Stomach (tissue), 9 donors: ENCODE measurements around the gene PTPRT. TPM values are rescaled to one million over a fixed set of nuclear protein-coding genes. Genes with fewer than 3 reads are reported as not detected.
"Not testable (repeated sequence)": the region's sequence is repeated elsewhere in the genome, so short reads cannot be mapped to it uniquely, and the experiment has no call there.

Experiments used
- DNase-seq, 2 donors: peaks; one replicate each; pipeline versions ENCODE4 v3.0.0 to v3.0.0-alpha.2; 2013 to 2019
- H3K27ac ChIP-seq, 5 donors: fragments of 200-600 bp in 4 of 5; sonication (generic) in 4 of 5; one replicate each; pipeline ENCODE4 v1.5.1; 2013 to 2019; ENCODE audit warnings: mild to moderate bottlenecking in 1 of 5, moderate library complexity in 1 of 5
- H3K27me3 ChIP-seq, 3 donors: fragments of 200-600 bp; sonication (generic); one replicate each; pipeline ENCODE4 v1.5.1; 2017 to 2019; ENCODE audit warnings: mixed run types in 1 of 3
- H3K36me3 ChIP-seq, 4 donors: fragments of 200-600 bp; sonication (generic); 1 replicate in 3 of 4; 2 replicates in 1 of 4; pipeline ENCODE4 v1.5.1; 2016 to 2019
- H3K4me1 ChIP-seq, 4 donors: fragments of 200-600 bp; sonication (generic); one replicate each; pipeline ENCODE4 v1.5.1; 2016 to 2019
- H3K4me3 ChIP-seq, 4 donors: fragments of 200-600 bp; sonication (generic) in 3 of 4; one replicate each; pipeline ENCODE4 v1.5.1; 2016 to 2019; ENCODE audit warnings: mild to moderate bottlenecking in 1 of 4
- H3K9me3 ChIP-seq, 4 donors: fragments of 200-600 bp; sonication (generic); one replicate each; pipeline ENCODE4 v1.5.1; 2016 to 2019
- EP300 ChIP-seq: sonication (generic); formaldehyde crosslinking; IDR thresholded peaks from one replicate; pipeline ENCODE4 v1.6.1; 2017; ENCODE audit warnings: antibody characterized with exemption
- POLR2A ChIP-seq, 4 donors: fragments of 450-650 bp; IDR thresholded peaks; one replicate each; pipeline ENCODE4 v1.6.1; 2016; ENCODE audit warnings: antibody characterized with exemption in 4 of 4, control low read depth in 2 of 4, mild to moderate bottlenecking in 1 of 4, moderate library complexity in 1 of 4
- POLR2AphosphoS5 ChIP-seq, 3 donors: sonication (generic); formaldehyde crosslinking; IDR thresholded peaks; one replicate each; pipeline ENCODE4 v1.6.1; 2016; ENCODE audit warnings: antibody characterized with exemption in 3 of 3
- WGBS, 5 donors: extraction: QIAGEN DNeasy Blood & Tissue Kit in 3 of 5; methylation state at CpG; one replicate each; pipeline versions ENCODE4 v1.1.5 to v1.1.7; 2013 to 2018; 5-methylcytosine and 5-hydroxymethylcytosine counted together
- intact Hi-C: fragments of 100-400 bp; cut with DNase I; formaldehyde crosslinking; loops from one replicate; pipeline ENCODE4 v1.15.1; 2023; ENCODE audit warnings: low total_unique reads
- polyA plus RNA-seq, 3 donors: library from polyadenylated mRNA; stranded (reverse); fragments of 200-250 nt; gene quantifications; one replicate each; pipeline ENCODE4 v1.2.3, GENCODE V29; 2013
- total RNA-seq, 5 donors: library from RNA; depleted of rRNA; stranded (reverse); fragments of >200 nt; gene quantifications; one replicate each; pipeline versions ENCODE4 v1.1.0 to v1.2.3, GENCODE V29; 2014 to 2016
- TF ChIP-seq, protein P1 (sequence below), 7 experiments: fragments of 450-650 bp in 4 of 7; fragments of 200-600 bp in 3 of 7; sonication (generic) in 3 of 7; IDR thresholded peaks; one replicate each; pipeline ENCODE4 v1.5.1; 2016 to 2019; ENCODE audit warnings: antibody characterized with exemption in 7 of 7, control low read depth in 2 of 7, mild to moderate bottlenecking in 1 of 7
- donor health status: healthy with polysubstance abuse.
- donor health status: Bipolar disorder and iron deficiency.
- donor health status: healthy.

PTPRT gene
- total and polyA plus RNA-seq, 8 donors: 0.05 to 11.6 (median 1.7) TPM; not detected in 2

- Histone ChIP-seq H3K4me3 (no peak overlapping the region), H3K27me3 (peaks cover 0 to 6% (median 0%) of the 10 kb centered on the region in 3 donors), H3K36me3 (no peaks in the 10 kb centered on the region), H3K27ac (no peak overlapping the region), H3K4me1 (no peaks in the 10 kb centered on the region), H3K9me3 (no peaks in the 10 kb centered on the region)
- intact Hi-C loops: no loop called here
- DNase-seq: no peak
- WGBS, 5 donors: 73 to 83% (median 80%) methylated on average over 4 of the region's 4 CpGs
- TF ChIP-seq POLR2A (IDR thresholded peaks at IDR 0.05): no peak
- TF ChIP-seq POLR2AphosphoS5 (IDR thresholded peaks at IDR 0.05): no peak
- TF ChIP-seq, protein P1, sequence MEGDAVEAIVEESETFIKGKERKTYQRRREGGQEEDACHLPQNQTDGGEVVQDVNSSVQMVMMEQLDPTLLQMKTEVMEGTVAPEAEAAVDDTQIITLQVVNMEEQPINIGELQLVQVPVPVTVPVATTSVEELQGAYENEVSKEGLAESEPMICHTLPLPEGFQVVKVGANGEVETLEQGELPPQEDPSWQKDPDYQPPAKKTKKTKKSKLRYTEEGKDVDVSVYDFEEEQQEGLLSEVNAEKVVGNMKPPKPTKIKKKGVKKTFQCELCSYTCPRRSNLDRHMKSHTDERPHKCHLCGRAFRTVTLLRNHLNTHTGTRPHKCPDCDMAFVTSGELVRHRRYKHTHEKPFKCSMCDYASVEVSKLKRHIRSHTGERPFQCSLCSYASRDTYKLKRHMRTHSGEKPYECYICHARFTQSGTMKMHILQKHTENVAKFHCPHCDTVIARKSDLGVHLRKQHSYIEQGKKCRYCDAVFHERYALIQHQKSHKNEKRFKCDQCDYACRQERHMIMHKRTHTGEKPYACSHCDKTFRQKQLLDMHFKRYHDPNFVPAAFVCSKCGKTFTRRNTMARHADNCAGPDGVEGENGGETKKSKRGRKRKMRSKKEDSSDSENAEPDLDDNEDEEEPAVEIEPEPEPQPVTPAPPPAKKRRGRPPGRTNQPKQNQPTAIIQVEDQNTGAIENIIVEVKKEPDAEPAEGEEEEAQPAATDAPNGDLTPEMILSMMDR (IDR thresholded peaks at IDR 0.05): no peak
- TF ChIP-seq EP300: no peak
These were observed 18.9 kb downstream of the PTPRT start for GRCh38 chr20:43170771-43171170.

DNA sequence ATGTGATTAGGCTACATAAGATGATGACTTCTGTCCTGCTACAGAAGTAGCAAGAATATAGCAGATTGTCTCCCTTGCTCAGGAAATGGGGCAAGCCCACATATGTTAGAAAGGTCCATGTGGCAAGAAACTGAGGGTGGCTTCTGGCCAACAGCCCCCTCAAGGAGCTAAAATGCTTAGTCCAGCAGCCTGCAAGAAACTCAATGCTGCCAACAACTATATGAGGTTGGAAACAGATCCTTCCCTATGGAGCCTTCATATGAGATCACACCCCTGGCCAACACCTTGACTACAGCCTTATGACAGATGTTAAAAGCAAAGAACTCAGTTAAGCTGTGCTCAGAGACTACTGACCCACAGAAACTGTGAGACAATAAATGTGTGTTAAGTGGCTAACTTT is 22.1 kb downstream of the PTPRT start:
- Histone ChIP-seq H3K27me3 (no peaks in the 10 kb centered on the region), H3K9me3 (no peaks in the 10 kb centered on the region), H3K4me3 (no peak overlapping the region), H3K4me1 (no peaks in the 10 kb centered on the region), H3K36me3 (no peaks in the 10 kb centered on the region), H3K27ac (no peak overlapping the region)
- intact Hi-C loops: no loop called here
- no peak for DNase-seq
- no peak for TF ChIP-seq POLR2A (IDR thresholded peaks at IDR 0.05)
- TF ChIP-seq, protein P1 (IDR thresholded peaks at IDR 0.05): no peak
- no peak for TF ChIP-seq POLR2AphosphoS5 (IDR thresholded peaks at IDR 0.05)
- no peak for TF ChIP-seq EP300

GRCh38 chr20:43167021-43167420 is 22.7 kb downstream of the PTPRT start:
- intact Hi-C loops: no loop called here
- TF ChIP-seq POLR2A (IDR thresholded peaks at IDR 0.05): no peak
- TF ChIP-seq POLR2AphosphoS5 (IDR thresholded peaks at IDR 0.05): no peak
- TF ChIP-seq, protein P1 (IDR thresholded peaks at IDR 0.05): no peak
- TF ChIP-seq EP300: no peak
- H3K4me1 ChIP-seq: no peaks in the 10 kb centered on the region
- no peak overlapping the region for H3K27ac ChIP-seq
- no peaks in the 10 kb centered on the region for H3K36me3 ChIP-seq
- WGBS, 5 donors: 58 to 92% (median 75%) methylated on average over 1 of the region's 1 CpG
- H3K9me3 ChIP-seq: no peaks in the 10 kb centered on the region
- no peak overlapping the region for H3K4me3 ChIP-seq
- DNase-seq: no peak
- H3K27me3 ChIP-seq: no peaks in the 10 kb centered on the region

DNA sequence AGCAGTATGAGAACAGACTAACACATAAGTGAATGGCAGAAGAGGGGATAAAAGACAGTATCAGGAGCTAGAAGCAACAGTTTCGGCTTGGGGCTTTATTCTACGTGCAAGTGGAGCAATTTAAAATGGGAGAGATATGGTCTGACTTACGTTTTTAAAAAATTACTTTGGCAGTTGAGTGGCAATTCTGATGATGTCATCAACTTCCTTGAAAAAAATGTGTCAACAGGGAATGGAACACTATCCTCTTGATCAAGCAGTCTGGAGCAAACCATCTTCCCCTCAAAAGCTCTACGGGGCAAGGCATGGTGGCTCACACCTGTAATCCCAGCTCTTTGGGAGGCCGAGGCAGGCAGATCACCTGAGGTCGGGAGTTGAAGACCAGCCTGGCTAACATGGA is 24.1 kb downstream of the PTPRT start:
- H3K27ac ChIP-seq: no peak overlapping the region
- no peaks in the 10 kb centered on the region for H3K9me3 ChIP-seq
- H3K36me3 ChIP-seq: no peaks in the 10 kb centered on the region
- DNase-seq: no peak
- H3K27me3 ChIP-seq: no peaks in the 10 kb centered on the region
- H3K4me3 ChIP-seq: no peak overlapping the region
- no peaks in the 10 kb centered on the region for H3K4me1 ChIP-seq
- TF ChIP-seq, protein P1 (IDR thresholded peaks at IDR 0.05): no peak
- TF ChIP-seq EP300 (no peak), POLR2A (IDR thresholded peaks at IDR 0.05) (no peak), POLR2AphosphoS5 (IDR thresholded peaks at IDR 0.05) (no peak)
- intact Hi-C loops: no loop called here
- 85 to 93% (median 87%) methylated on average over 6 of the region's 6 CpGs for WGBS, 5 donors

GRCh38 chr20:43164736-43165135 is 25.0 kb downstream of the PTPRT start:
- H3K9me3 ChIP-seq, DNase-seq, H3K27ac ChIP-seq, H3K27me3 ChIP-seq, intact Hi-C loops, H3K4me3 ChIP-seq, H3K36me3 ChIP-seq, H3K4me1 ChIP-seq: not testable (repeated sequence)
- 47 to 67% (median 50%) methylated on average over 1 of the region's 1 CpG for WGBS, 5 donors
